GM23338 (cell line): Measurements from ENCODE around the gene FAP.

Experiments
- CREB1 ChIP-seq: fragments of 250-450 bp; sonication (Bioruptor Pico); IDR thresholded peaks from 2 replicates; pipeline ENCODE4 v1.5.0; 2020; ENCODE audit warnings: low read depth, mild to moderate bottlenecking, moderate library complexity
- EZH2 ChIP-seq: fragments of 200-600 bp; sonication (generic); IDR thresholded peaks from one replicate; pipeline ENCODE4 v1.8.0; 2017; ENCODE audit warnings: antibody characterized with exemption, mild to moderate bottlenecking, low read depth; ENCODE audit not compliant: unreplicated experiment
- POLR2AphosphoS5 ChIP-seq: IDR thresholded peaks from 2 replicates; pipeline ENCODE4 v1.6.1; 2016; ENCODE audit warnings: antibody characterized with exemption, low read depth
- ZNF114 ChIP-seq: fragments of 250-450 bp; sonication (Bioruptor Pico); IDR thresholded peaks from 2 replicates; pipeline ENCODE4 v1.5.0; 2020; ENCODE audit warnings: mild to moderate bottlenecking, moderate library complexity
- TF ChIP-seq, protein P1 (sequence below), 2 experiments: fragments of 200-600 bp in 1 of 2; sonication (generic) in 1 of 2; conservative IDR thresholded peaks; 2 replicates each; pipeline versions ENCODE4 v1.5.1 to v1.6.1; 2016 to 2017; ENCODE audit warnings: antibody characterized with exemption in 2 of 2, low read depth in 2 of 2, mild to moderate bottlenecking in 2 of 2, moderate library complexity in 1 of 2

GRCh38 chr2:162143969-162144368 is 99.3 kb downstream of the FAP start:
- TF ChIP-seq, protein P1, sequence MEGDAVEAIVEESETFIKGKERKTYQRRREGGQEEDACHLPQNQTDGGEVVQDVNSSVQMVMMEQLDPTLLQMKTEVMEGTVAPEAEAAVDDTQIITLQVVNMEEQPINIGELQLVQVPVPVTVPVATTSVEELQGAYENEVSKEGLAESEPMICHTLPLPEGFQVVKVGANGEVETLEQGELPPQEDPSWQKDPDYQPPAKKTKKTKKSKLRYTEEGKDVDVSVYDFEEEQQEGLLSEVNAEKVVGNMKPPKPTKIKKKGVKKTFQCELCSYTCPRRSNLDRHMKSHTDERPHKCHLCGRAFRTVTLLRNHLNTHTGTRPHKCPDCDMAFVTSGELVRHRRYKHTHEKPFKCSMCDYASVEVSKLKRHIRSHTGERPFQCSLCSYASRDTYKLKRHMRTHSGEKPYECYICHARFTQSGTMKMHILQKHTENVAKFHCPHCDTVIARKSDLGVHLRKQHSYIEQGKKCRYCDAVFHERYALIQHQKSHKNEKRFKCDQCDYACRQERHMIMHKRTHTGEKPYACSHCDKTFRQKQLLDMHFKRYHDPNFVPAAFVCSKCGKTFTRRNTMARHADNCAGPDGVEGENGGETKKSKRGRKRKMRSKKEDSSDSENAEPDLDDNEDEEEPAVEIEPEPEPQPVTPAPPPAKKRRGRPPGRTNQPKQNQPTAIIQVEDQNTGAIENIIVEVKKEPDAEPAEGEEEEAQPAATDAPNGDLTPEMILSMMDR (conservative IDR thresholded peaks at IDR 0.05; ENCODE audit: low read depth in 2 of 2) = peak; percentile 41 to 49; a peak in 3 of 4 replicates
- TF ChIP-seq ZNF114 (CRISPR knock-in tag) (no peak), CREB1 (no peak), POLR2AphosphoS5 (no peak), EZH2 (no peak)
